Inferior parietal cortex (tissue), 1 donor: ENCODE measurements around the gene ABCA13.

ENCODE experiments used
- DNase-seq: peaks from one replicate; pipeline ENCODE4 v3.0.0-alpha.2; 2016; ENCODE audit errors: extremely low spot score

Gene ABCA13

GRCh38 chr7:48427671-48428070 is 256.4 kb downstream of the ABCA13 start:
- no peak for DNase-seq

GRCh38 chr7:48428091-48428684 is 256.9 kb downstream of the ABCA13 start:
- no peak for DNase-seq

- no peak for DNase-seq
Measured at GRCh38 chr7:48429117-48429516, 257.9 kb downstream of the ABCA13 start.

GRCh38 chr7:48438206-48438605 is 266.9 kb downstream of the ABCA13 start:
- DNase-seq = no peak

GRCh38 chr7:48441848-48442492 is 270.7 kb downstream of the ABCA13 start:
- no peak for DNase-seq

- DNase-seq = no peak
Measured at GRCh38 chr7:48443051-48443450, 271.8 kb downstream of the ABCA13 start.

GRCh38 chr7:48446721-48447120 is 275.5 kb downstream of the ABCA13 start:
- no peak for DNase-seq

GRCh38 chr7:48452218-48452617 is 281.0 kb downstream of the ABCA13 start:
- DNase-seq = no peak

- DNase-seq = no peak
Measured at GRCh38 chr7:48454750-48455192, 283.5 kb downstream of the ABCA13 start.

- no peak for DNase-seq
Measured at GRCh38 chr7:48455363-48455762, 284.1 kb downstream of the ABCA13 start.

GRCh38 chr7:48458701-48459524 is 287.7 kb downstream of the ABCA13 start:
- DNase-seq = no peak

- DNase-seq = no peak
Measured at GRCh38 chr7:48466713-48467112, 295.5 kb downstream of the ABCA13 start.

GRCh38 chr7:48471196-48471595 is 299.9 kb downstream of the ABCA13 start:
- DNase-seq = no peak

- DNase-seq = no peak
Measured at GRCh38 chr7:48472640-48473039, 301.4 kb downstream of the ABCA13 start.

- no peak for DNase-seq
Measured at GRCh38 chr7:48473205-48473865, 302.1 kb downstream of the ABCA13 start.

GRCh38 chr7:48481235-48481634 is 310.0 kb downstream of the ABCA13 start:
- DNase-seq = no peak

GRCh38 chr7:48497521-48497920 is 326.3 kb downstream of the ABCA13 start:
- DNase-seq = no peak

- DNase-seq = no peak
Measured at GRCh38 chr7:48502021-48502420, 330.8 kb downstream of the ABCA13 start.

- DNase-seq = no peak
Measured at GRCh38 chr7:48505051-48505450, 333.8 kb downstream of the ABCA13 start.

GRCh38 chr7:48505466-48505865 is 334.2 kb downstream of the ABCA13 start:
- DNase-seq = no peak

GRCh38 chr7:48506569-48506968 is 335.3 kb downstream of the ABCA13 start:
- DNase-seq = no peak

GRCh38 chr7:48511080-48511479 is 339.8 kb downstream of the ABCA13 start:
- no peak for DNase-seq
